Loucy (cell line): ENCODE measurements around the gene SLC12A4.

Source experiments
- H2AFZ ChIP-seq: fragments of 200-600 bp; sonication (generic); 2 replicates; pipeline ENCODE4 v1.6.0; 2016; ENCODE audit warnings: antibody characterized with exemption, mild to moderate bottlenecking, low read length, moderate library complexity
- H3F3A ChIP-seq: fragments of 200-600 bp; 2 replicates; pipeline ENCODE4 v1.6.0; 2016; ENCODE audit warnings: antibody characterized with exemption, low read depth, mild to moderate bottlenecking
- H3K27me3 ChIP-seq: fragments of 200-600 bp; sonication (generic); 2 replicates; pipeline ENCODE4 v1.6.1; 2014; ENCODE audit warnings: low read length, mild to moderate bottlenecking; ENCODE audit not compliant: insufficient read depth, poor library complexity, severe bottlenecking
- H3K36me3 ChIP-seq: fragments of 200-600 bp; sonication (generic); 2 replicates; pipeline ENCODE4 v1.6.1; 2016; ENCODE audit warnings: low read length; ENCODE audit not compliant: insufficient read depth
- H3K4me1 ChIP-seq: fragments of 200-600 bp; sonication (generic); 2 replicates; pipeline ENCODE4 v1.5.1; 2014; ENCODE audit warnings: low read length, mild to moderate bottlenecking; ENCODE audit not compliant: insufficient read depth, poor library complexity, severe bottlenecking
- H3K4me2 ChIP-seq: fragments of 200-600 bp; sonication (generic); 2 replicates; pipeline ENCODE4 v1.6.0; 2014; ENCODE audit warnings: antibody characterized with exemption, low read length, low read depth, mild to moderate bottlenecking; ENCODE audit not compliant: poor library complexity, severe bottlenecking
- H3K4me3 ChIP-seq: fragments of 200-600 bp; sonication (generic); 2 replicates; pipeline ENCODE4 v1.5.1; 2014; ENCODE audit warnings: low read length, mild to moderate bottlenecking, mixed read lengths; ENCODE audit not compliant: poor library complexity, severe bottlenecking
- H3K79me2 ChIP-seq: fragments of 200-600 bp; sonication (generic); 2 replicates; pipeline ENCODE4 v1.6.1; 2014; ENCODE audit warnings: low read length; ENCODE audit not compliant: insufficient read depth
- H3K9ac ChIP-seq: fragments of 200-600 bp; sonication (generic); 2 replicates; pipeline ENCODE4 v1.6.0; 2014; ENCODE audit warnings: mild to moderate bottlenecking, low read depth, low read length, moderate library complexity; ENCODE audit not compliant: poor library complexity, severe bottlenecking
- H3K9me2 ChIP-seq: fragments of 200-600 bp; sonication (generic); replicated peaks from 2 replicates; pipeline ENCODE4 v1.6.1; 2016; ENCODE audit warnings: low read depth, low read length, mixed read lengths
- H3K9me3 ChIP-seq: fragments of 200-600 bp; sonication (generic); 2 replicates; pipeline ENCODE4 v1.6.1; 2014; ENCODE audit warnings: mild to moderate bottlenecking, antibody characterized with exemption, low read length, low read depth; ENCODE audit not compliant: insufficient read depth
- H4K20me1 ChIP-seq: fragments of 200-600 bp; sonication (generic); 2 replicates; pipeline ENCODE4 v1.6.0; 2014; ENCODE audit warnings: antibody characterized with exemption, low read length, mild to moderate bottlenecking; ENCODE audit not compliant: insufficient read depth, poor library complexity, severe bottlenecking
- CTCF ChIP-seq: fragments of 200-600 bp; sonication (generic); conservative IDR thresholded peaks from 2 replicates; pipeline ENCODE4 v1.5.1; 2014; ENCODE audit warnings: mild to moderate bottlenecking, antibody characterized with exemption, low read length
- EZH2phosphoT487 ChIP-seq: fragments of 200-600 bp; IDR thresholded peaks from 2 replicates; pipeline ENCODE4 v1.6.1; 2018; ENCODE audit warnings: antibody characterized with exemption, mild to moderate bottlenecking, moderate library complexity, borderline replicate concordance

SLC12A4 gene

DNA sequence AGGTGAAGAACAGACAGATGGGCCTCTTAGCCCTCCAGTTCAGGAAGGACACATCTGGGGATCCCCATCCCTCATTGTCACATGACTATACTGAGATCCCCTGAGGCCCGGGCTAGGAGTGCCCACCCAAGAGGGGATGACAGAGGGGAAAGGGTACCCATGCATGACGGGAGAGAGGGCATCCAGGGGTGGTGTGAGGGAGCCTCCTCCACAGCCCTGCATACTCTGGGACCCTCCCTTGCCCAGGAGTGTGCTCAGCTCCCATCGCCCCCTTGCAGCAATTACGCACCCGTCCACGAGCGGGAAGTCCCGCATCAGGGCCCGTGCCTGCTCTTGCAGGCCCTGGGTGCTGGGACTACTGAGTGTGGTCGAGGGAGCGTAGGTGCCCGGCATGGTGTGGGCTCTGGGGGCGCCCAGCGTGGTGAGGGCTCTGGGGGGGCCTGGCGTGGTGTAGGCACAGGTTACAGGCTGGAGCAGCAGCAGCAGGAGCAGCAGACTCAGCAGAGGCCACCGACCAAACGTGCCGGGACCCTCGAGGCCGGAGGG is 24.3 kb upstream of the SLC12A4 start:
- Histone ChIP-seq H3K9ac (no peak overlapping the region), H3K36me3 (no peaks in the 10 kb centered on the region), H3F3A (no peaks in the 10 kb centered on the region), H3K79me2 (no peaks in the 10 kb centered on the region), H3K9me3 (no peaks in the 10 kb centered on the region), H3K27me3 (no peaks in the 10 kb centered on the region), H2AFZ (no peak overlapping the region; the same call in 1 of the 2 replicates), H3K4me2 (peak overlapping the region; percentile 51), H3K4me3 (no peak overlapping the region), H3K4me1 (peaks cover 7% of the 10 kb centered on the region), H3K9me2 (no peaks in the 10 kb centered on the region), H4K20me1 (no peaks in the 10 kb centered on the region)
- TF ChIP-seq EZH2phosphoT487 (no peak), CTCF (no peak)

- no peak overlapping the region for H3K4me3 ChIP-seq
- H3K4me2 ChIP-seq: no peak overlapping the region
- no peaks in the 10 kb centered on the region for H4K20me1 ChIP-seq
- no peaks in the 10 kb centered on the region for H3F3A ChIP-seq
- no peaks in the 10 kb centered on the region for H3K79me2 ChIP-seq
- no peak overlapping the region for H2AFZ ChIP-seq
- no peaks in the 10 kb centered on the region for H3K9me3 ChIP-seq
- H3K27me3 ChIP-seq: no peaks in the 10 kb centered on the region
- H3K36me3 ChIP-seq: no peaks in the 10 kb centered on the region
- peaks cover 10% of the 10 kb centered on the region for H3K4me1 ChIP-seq
- H3K9ac ChIP-seq: no peak overlapping the region
- H3K9me2 ChIP-seq: no peaks in the 10 kb centered on the region
- no peak for TF ChIP-seq EZH2phosphoT487
These were observed 21.6 kb upstream of the SLC12A4 start for GRCh38 chr16:67990018-67990386.

GRCh38 chr16:67989322-67990017 is 21.0 kb upstream of the SLC12A4 start:
- Histone ChIP-seq H3K9me2 (no peaks in the 10 kb centered on the region), H3K9me3 (no peaks in the 10 kb centered on the region), H3K4me2 (no peak overlapping the region), H3F3A (no peaks in the 10 kb centered on the region), H2AFZ (no peak overlapping the region), H3K79me2 (no peaks in the 10 kb centered on the region), H3K9ac (no peak overlapping the region), H3K36me3 (no peaks in the 10 kb centered on the region), H3K27me3 (no peaks in the 10 kb centered on the region), H3K4me1 (peaks cover 15% of the 10 kb centered on the region), H4K20me1 (no peaks in the 10 kb centered on the region), H3K4me3 (no peak overlapping the region)
- TF ChIP-seq CTCF (no peak), EZH2phosphoT487 (no peak)

GRCh38 chr16:67988675-67989074 is 20.2 kb upstream of the SLC12A4 start:
- Histone ChIP-seq H3K4me2 (no peak overlapping the region), H3K9me2 (no peaks in the 10 kb centered on the region), H3K36me3 (no peaks in the 10 kb centered on the region), H3K9me3 (no peaks in the 10 kb centered on the region), H3K79me2 (no peaks in the 10 kb centered on the region), H2AFZ (no peak overlapping the region), H3K27me3 (no peaks in the 10 kb centered on the region), H3K9ac (no peak overlapping the region), H3K4me3 (no peak overlapping the region), H3F3A (no peaks in the 10 kb centered on the region), H4K20me1 (no peaks in the 10 kb centered on the region), H3K4me1 (peaks cover 19% of the 10 kb centered on the region)
- TF ChIP-seq EZH2phosphoT487: no peak
- no peak for TF ChIP-seq CTCF
